Rectal smooth muscle tissue (tissue), 1 donor: ENCODE data around the gene PHTF1.

Experiments
- H3K27ac ChIP-seq: one replicate; pipeline ENCODE4 v1.7.0; 2013; ENCODE audit warnings: low read depth, low read length, inconsistent platforms
- H3K27me3 ChIP-seq: one replicate; pipeline ENCODE4 v1.7.0; 2013; ENCODE audit warnings: low read length; ENCODE audit not compliant: control insufficient read depth, insufficient read depth
- H3K36me3 ChIP-seq: one replicate; pipeline ENCODE4 v1.7.0; 2013; ENCODE audit warnings: low read length; ENCODE audit not compliant: control insufficient read depth, insufficient read depth
- H3K4me1 ChIP-seq: one replicate; pipeline ENCODE4 v1.7.0; 2013; ENCODE audit warnings: low read length; ENCODE audit not compliant: control insufficient read depth, insufficient read depth
- H3K4me3 ChIP-seq: one replicate; pipeline ENCODE4 v1.7.0; 2013; ENCODE audit warnings: low read length
- H3K9ac ChIP-seq: one replicate; pipeline ENCODE4 v1.7.0; 2013; ENCODE audit warnings: low read length

The PHTF1 gene

DNA sequence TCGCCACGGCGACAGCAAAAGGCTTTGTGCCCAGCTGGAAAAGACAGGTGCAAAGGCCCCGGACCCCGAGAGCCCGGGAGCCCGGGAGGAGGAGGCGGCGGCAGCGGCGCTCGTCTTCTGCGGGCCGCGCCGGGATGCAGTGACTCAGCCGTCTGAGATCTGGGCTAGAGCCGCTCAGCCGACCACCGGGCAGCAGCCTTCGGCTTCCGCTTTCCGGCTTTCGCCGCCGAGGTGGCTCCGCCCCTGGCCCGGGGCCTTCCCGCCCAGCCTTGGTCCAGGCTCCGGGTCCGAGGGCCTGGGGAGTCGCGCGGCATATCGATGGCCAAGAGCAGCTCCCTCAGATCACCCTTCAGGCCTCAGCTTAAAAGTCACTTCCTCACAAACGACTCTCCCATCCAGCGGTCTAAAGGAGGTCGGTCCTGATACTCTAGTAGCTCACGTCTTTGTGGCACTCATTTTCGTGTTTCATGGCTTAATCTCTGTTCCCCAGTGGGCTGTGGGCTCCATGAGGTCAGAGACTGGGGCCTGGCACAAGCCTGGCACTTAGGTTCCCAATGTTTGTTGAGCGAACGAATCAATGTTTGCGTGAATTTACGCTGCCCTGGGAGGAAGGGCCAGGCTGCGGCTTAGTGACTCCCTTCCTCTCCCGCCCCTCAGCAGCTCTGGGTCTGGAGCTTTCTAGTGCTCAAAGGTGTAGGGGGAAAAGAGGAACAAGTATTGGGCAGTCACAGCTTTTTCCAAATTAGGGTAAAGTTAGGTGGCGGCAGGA lies at the start of gene PHTF1:
TSS of gene PHTF1 (minus strand) at position 154 of the 769 bp plus-strand sequence. CDS start 783 bp downstream, outside the sequence.
- H3K9ac ChIP-seq = peak within 1 kb of the TSS; percentile 97
- H3K27me3 ChIP-seq = no peaks in the 10 kb centered on the region
- H3K27ac ChIP-seq = peak within 1 kb of the TSS; percentile 97
- peak within 1 kb of the TSS; percentile 91 for H3K4me3 ChIP-seq
- H3K36me3 ChIP-seq = no peaks in the 10 kb centered on the region
- H3K4me1 ChIP-seq = peaks cover 5% of the 10 kb centered on the region

DNA sequence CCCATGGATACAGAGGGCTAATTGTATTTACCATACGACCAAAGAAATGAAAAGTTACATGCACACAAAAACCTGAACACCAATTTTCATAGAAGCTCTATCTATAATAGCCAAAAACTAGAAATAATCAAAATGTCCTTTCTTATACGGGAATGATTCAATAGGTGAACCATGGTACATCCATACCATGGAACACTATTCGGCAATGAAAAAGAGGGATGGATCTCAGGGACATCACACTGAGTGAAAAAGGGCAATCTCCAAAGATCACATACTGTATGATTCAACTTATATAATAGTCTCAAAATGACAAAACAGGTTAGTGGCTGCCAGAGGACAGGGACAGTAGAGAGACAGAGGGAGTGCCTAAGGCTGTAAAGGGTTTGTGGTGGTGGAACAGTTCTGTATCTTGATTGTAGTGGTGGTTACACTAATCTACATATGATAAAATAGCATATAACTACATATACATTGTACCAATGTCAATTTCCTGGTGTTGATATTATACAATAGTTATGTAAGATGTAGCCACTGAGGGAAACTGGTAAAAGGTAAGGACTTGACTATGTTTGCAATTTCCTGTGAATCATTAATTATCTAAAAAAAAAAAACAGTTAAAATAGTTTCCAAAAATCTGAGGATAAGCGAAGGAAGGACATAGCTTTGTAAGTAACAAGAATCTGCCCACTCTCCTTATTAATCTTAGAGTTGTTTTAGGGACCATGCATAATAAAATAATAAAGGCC lies 49.3 kb upstream of the PHTF1 start:
- H3K36me3 ChIP-seq = no peaks in the 10 kb centered on the region
- H3K4me1 ChIP-seq = peaks cover 2% of the 10 kb centered on the region
- no peak overlapping the region for H3K27ac ChIP-seq
- H3K27me3 ChIP-seq = no peaks in the 10 kb centered on the region
- H3K4me3 ChIP-seq = no peak overlapping the region
- no peak overlapping the region for H3K9ac ChIP-seq

DNA sequence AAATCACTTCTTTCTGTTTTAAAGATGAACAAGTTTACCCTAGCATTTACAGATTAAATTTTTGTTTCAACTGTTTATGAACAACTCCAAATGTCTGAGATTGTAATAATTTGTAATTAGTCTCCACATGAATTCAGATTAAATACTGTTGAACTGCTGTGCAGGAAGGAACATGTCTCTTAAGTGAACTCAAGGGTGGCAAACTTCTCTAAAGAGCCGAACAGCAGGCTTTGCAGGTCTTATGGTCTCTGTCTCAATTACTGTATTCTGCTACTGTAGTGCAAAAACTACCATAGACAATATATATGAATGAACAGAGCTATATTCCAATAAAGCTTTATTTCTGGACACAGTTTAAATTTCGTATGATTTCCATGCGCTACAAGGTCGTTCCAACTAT lies 46.4 kb upstream of the PHTF1 start:
- no peaks in the 10 kb centered on the region for H3K36me3 ChIP-seq
- H3K27me3 ChIP-seq = no peaks in the 10 kb centered on the region
- H3K9ac ChIP-seq = no peak overlapping the region
- H3K27ac ChIP-seq = no peak overlapping the region
- no peak overlapping the region for H3K4me3 ChIP-seq
- H3K4me1 ChIP-seq = peaks cover 2% of the 10 kb centered on the region

DNA sequence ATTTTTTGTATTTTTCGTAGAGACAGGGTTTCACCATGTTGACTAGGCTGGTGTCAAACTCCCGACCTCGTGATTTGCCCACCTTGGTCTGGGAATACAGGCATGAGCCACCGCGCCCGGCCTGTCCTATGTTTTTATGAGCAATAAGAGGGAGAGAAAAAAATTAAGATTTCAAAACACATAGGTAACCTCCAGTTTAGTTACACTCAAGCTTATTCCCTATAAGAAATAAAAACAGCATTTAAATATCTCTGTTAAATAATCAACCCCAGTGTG lies 45.9 kb upstream of the PHTF1 start:
- Histone ChIP-seq H3K27ac (no peak overlapping the region), H3K4me3 (no peak overlapping the region), H3K9ac (no peak overlapping the region), H3K4me1 (peaks cover 6% of the 10 kb centered on the region), H3K36me3 (no peaks in the 10 kb centered on the region), H3K27me3 (no peaks in the 10 kb centered on the region)

DNA sequence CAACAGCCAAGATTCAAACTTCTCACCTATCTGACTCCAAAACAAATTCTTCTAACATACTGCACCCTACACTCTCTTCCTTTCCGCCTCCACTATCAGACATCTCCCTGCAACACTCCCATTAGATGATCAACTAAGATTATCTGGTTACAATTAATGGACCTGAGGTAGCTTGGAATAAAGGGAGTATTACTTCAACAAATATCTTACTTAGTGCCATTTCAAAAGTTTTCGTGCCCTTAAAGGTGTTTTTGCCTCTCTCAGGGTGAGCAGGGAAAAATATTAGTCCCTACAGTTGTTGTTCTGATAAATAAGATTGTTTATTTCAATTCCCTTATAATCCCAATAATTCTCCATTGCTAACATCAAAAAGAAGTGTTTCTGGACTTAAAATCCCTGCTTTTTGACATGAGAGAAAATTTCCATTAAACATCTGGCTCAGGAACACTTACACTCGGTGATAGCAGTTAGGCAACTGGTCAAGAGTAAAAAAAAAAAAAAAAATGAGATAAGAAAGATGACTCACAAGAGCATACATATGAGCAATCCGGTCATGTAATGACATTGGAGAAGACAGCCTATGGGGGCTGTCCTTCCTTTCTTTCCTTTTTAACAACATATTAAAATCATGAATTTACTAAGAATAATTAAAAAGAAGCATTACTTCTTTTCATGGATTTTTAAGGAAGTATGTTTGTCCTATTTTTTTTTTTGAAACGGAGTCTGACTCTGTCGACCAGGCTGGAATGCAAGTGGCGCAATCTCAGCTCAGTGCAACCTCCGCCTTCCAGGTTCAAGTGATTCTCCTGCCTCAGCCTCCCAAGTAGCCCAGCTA lies 45.4 kb upstream of the PHTF1 start:
- no peak overlapping the region for H3K27ac ChIP-seq
- no peaks in the 10 kb centered on the region for H3K27me3 ChIP-seq
- peaks cover 8% of the 10 kb centered on the region for H3K4me1 ChIP-seq
- H3K36me3 ChIP-seq = no peaks in the 10 kb centered on the region
- H3K9ac ChIP-seq = no peak overlapping the region
- no peak overlapping the region for H3K4me3 ChIP-seq

DNA sequence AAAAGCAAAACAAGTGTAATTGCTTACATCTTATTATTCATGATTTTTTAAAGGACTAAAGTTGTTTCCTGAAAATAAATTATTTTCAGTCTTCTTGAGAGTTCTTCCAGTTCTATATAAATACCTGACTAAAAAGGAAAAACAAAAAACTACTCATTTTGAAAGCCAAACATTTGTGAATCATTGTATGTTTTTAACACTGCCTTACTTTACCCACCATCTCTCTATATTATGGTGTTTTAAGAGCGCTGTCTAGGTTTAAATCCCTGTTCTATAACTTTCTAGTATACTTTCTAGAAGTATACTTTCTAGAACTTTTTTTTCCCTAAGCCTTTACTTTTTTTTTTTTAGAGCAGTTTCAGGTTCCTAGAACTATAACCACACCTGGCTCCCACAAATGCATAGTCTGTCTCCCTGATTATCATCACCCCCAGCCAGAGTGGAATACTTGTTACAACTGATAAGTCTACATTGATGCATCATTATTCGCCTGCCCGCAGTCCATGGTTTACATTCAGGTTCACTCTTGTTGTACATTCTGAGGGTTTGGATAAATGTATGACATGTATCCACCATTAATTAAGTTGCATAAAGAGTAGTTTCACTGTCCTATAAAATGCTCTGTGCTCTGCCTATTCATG lies 43.2 kb upstream of the PHTF1 start:
- Histone ChIP-seq H3K4me3 (no peak overlapping the region), H3K9ac (no peak overlapping the region), H3K27ac (no peak overlapping the region), H3K27me3 (no peaks in the 10 kb centered on the region), H3K4me1 (peaks cover 6% of the 10 kb centered on the region), H3K36me3 (no peaks in the 10 kb centered on the region)

DNA sequence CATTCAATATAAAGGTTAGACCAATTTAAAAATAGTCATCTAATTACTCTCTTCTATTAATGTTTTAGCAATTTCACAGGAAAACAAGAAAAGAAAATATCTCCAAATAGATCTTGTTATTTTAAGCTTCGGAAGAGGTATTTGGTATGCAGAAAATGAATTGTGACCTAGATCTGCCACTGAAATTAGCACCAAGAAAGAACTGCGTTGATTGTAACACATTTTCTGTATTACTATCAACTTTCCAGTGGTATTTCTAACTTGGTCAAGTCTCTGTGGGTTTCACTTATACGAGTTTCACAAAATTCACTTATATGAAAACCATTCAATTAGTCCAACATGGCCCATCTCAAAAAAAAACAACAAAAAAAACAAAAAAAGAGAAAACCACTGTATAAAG lies 41.2 kb upstream of the PHTF1 start:
- Histone ChIP-seq H3K36me3 (peaks cover 2% of the 10 kb centered on the region), H3K27me3 (no peaks in the 10 kb centered on the region), H3K4me1 (peaks cover 6% of the 10 kb centered on the region), H3K27ac (no peak overlapping the region), H3K9ac (no peak overlapping the region), H3K4me3 (no peak overlapping the region)

DNA sequence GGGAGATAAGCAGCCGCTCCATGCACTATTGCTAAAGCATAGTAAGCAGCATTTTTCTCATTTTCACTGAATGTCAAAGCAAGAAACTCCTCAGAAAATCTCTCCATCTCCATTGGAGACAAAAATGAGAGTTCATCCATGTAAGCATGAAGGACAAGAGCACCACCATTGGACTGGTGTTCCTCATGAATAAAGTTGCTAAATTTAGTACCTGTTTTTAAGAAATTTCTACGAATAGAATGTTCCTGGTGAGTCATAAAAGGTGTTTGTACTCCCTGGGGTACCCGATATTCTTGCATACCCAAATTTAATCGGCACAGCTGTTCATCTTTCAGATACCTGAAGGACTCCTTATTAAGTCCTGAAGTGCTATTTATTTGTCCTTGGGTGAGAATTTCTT lies 38.2 kb upstream of the PHTF1 start:
- Histone ChIP-seq H3K9ac (no peak overlapping the region), H3K27ac (no peak overlapping the region), H3K4me3 (no peak overlapping the region), H3K36me3 (peaks cover 2% of the 10 kb centered on the region), H3K27me3 (no peaks in the 10 kb centered on the region), H3K4me1 (peaks cover 6% of the 10 kb centered on the region)

DNA sequence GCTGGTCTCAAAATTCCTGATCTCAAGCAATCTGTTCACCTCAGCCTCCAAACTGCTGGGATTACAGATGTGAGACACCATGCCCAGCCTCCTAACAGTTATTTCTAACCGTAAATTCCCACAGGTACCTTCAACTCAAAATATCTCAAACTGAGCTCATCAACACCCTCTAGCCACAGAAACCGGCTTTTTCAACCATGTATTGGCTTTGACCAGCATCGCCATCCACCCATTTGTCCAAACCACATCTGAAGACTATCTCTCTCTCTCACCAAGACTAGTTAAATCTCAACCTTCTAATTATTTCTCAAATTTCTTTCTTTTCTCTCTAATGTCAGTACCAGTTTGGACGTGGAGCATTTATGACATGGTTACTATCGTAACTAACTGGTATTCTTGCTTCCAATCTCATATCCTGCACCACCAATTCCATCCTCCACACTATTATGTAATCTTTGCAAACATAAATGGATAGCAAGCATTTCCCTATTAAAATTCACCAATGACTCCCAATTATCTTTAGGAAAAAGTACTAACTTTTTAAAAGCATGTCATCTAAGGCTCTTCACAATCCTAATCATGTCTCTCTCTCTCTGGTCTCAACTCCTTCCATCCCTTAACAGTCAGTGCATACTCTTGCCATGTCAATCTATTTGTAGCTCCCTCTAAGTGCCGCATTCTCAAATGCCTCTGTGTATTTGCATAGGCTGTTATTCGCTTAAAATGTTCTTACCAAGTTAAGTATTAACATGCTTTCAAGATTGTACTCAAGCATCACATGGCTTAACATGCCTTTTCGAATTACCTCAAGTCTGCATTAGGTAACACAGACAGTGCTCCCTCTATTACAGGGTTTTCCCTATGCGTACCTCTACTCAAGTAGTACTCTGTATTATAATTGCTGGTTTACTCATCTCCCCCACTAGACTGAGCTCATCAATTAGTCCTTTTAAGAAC lies 34.9 kb upstream of the PHTF1 start:
- H3K27me3 ChIP-seq = no peaks in the 10 kb centered on the region
- no peak overlapping the region for H3K9ac ChIP-seq
- no peak overlapping the region for H3K4me3 ChIP-seq
- no peaks in the 10 kb centered on the region for H3K4me1 ChIP-seq
- peaks cover 2% of the 10 kb centered on the region for H3K36me3 ChIP-seq
- H3K27ac ChIP-seq = no peak overlapping the region

DNA sequence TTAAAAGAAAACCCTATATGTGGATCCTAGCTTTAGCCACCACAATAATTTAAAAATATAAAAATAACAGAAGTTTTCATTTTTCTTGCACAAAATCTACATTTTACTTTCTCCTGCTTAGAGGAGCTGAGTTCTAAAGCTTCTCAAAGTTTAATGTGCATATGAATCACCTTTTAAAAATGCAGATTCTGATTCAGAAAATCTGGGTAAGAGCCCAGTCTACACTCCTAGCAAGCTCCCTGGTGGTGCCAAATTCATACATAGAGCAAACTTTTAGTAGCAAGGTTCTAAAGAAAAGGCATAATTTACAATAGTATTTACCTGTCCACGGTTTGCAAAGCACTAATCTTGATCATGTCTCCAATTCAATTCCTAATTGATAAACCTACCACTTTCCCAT lies 33.7 kb upstream of the PHTF1 start:
- H3K27me3 ChIP-seq = no peaks in the 10 kb centered on the region
- H3K4me1 ChIP-seq = no peaks in the 10 kb centered on the region
- no peak overlapping the region for H3K4me3 ChIP-seq
- no peak overlapping the region for H3K27ac ChIP-seq
- H3K36me3 ChIP-seq = peaks cover 2% of the 10 kb centered on the region
- no peak overlapping the region for H3K9ac ChIP-seq

DNA sequence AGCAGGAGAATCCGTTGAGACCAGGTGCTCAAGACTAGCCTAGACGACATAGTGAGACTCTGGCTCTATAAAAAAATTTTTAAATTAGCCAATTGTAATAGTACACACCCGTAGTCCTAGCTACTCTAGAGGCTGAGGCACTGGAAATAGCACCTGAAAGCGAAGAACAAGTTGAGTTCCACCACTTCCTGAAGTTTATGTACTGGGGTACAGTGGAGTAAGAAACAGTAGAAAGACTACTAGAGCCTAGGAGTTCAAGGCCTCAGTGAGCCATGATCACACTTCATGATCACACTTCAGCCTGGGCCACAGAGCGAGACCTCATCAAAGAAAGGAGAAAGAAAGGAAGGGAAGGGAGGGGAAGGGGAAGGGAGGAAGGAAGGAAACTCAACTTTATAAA lies 33.2 kb upstream of the PHTF1 start:
- Histone ChIP-seq H3K4me3 (no peak overlapping the region), H3K27ac (no peak overlapping the region), H3K36me3 (peaks cover 2% of the 10 kb centered on the region), H3K27me3 (no peaks in the 10 kb centered on the region), H3K4me1 (no peaks in the 10 kb centered on the region), H3K9ac (no peak overlapping the region)
